ENCODE data around the gene HCFC1. TPM values are rescaled to one million over a fixed set of nuclear protein-coding genes. Genes with fewer than 3 reads are reported as not detected.

The HCFC1 gene
- 25.2 TPM for total RNA-seq

- DNase-seq: peak; percentile 97
Measured at GRCh38 chrX:153971450-153972367, at the start of gene HCFC1. TSS of gene HCFC1 (minus strand) at chrX:153971818. CDS start at chrX:153970840, 978 bp downstream.

GRCh38 chrX:154021131-154021611, 49.6 kb upstream of the HCFC1 start:
- no peak for DNase-seq

DNA sequence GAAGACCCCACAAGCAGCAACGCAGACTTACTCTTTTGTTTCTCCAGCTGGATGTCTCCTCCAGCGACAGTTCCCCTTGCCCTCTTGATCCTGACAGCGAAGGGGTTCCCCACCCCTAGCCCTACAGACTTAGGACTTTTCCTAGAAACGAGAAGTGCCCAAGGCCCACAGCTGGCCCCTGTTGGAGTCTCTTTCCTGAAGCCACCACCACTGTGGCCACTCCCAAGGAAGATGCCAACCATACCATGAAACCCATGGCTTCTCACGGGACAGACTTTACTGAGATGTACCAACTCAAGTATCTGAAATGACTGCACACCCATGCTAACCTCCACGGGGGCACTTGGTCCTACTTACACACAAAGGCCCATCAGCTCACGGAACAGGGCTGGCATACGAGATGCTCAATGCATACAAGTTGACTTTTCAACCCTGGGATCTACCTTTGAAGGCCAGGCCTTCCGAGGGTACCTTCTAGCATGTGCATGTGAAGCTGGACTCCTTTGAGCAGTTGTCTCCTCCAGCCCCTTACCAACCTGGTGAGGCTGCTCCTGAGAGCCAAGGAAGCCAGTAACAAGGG, 49.0 kb upstream of the HCFC1 start:
- no peak for DNase-seq

- peak; percentile 60 for DNase-seq
Measured at GRCh38 chrX:154019633-154020528, 48.3 kb upstream of the HCFC1 start, which contains the start of gene IRAK1. TSS of gene IRAK1 (minus strand) at chrX:154019902. CDS start at chrX:154019812, 90 bp downstream.

- DNase-seq: no peak
Measured at GRCh38 chrX:154019061-154019621, 47.5 kb upstream of the HCFC1 start.

DNA sequence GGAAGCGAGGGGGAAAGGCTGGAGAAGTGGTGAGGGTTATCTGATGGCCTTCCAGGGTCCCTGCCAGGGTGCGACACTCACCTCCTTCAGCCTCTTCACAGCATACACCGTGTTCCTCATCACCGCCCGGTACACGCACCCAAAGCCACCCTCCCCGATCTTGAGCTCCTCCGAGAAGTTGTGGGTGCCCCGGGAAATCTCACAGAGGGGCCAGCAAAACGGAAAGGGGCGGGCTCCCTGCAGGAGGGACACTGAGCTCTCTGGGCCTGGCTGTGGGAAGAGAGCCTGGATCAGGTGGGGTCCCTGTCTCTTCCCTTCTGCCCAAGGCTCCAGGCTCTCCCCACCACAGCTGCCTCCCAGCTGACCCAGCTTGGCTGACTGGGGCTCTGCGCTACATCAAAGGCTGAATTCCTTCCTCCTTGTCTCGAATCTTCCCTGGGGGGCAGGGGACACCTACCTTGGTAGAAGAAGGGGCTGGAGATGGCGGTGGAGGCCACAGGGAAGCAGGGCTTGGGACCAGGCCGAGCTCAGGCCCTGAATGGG, 47.0 kb upstream of the HCFC1 start:
- DNase-seq: no peak

DNA sequence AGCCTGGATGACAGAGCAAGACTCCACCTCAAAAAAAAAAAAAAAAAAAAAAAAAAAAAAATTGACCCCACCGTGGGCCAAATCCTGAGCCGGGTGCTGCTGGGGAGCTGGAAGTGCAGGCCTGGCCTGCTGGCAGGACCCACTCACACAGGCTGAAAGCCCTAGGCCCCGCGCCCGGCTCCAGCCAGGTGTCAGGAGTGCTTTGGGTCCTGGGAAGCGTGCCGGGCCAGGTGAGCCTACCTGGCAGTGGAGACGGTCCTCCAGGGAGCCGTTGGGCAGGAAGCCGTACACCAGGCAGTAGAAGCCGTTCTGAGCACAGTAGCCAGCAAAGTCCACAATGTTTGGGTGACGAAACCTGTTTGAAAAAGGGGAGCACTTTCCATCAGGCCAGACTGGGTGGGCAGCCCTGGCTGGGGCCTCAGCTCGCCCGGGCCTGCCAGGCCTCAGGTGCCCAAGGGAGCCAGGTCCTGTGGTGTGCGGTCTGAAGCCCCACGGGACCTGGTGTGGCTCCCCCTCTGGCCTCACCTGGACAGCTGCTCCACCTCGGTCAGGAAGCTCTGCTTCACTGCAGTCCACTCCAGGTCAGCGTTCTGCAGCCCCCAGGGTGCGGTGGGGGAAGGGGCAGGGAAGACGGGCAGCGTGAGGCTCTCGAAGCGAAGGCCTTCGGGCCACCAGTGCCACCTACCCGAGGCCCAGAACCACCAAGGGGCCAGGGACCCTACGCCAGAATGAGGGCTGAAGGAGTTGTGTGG, 46.3 kb upstream of the HCFC1 start:
- no peak for DNase-seq

GRCh38 chrX:154016366-154017076, 44.9 kb upstream of the HCFC1 start:
- no peak for DNase-seq

DNA sequence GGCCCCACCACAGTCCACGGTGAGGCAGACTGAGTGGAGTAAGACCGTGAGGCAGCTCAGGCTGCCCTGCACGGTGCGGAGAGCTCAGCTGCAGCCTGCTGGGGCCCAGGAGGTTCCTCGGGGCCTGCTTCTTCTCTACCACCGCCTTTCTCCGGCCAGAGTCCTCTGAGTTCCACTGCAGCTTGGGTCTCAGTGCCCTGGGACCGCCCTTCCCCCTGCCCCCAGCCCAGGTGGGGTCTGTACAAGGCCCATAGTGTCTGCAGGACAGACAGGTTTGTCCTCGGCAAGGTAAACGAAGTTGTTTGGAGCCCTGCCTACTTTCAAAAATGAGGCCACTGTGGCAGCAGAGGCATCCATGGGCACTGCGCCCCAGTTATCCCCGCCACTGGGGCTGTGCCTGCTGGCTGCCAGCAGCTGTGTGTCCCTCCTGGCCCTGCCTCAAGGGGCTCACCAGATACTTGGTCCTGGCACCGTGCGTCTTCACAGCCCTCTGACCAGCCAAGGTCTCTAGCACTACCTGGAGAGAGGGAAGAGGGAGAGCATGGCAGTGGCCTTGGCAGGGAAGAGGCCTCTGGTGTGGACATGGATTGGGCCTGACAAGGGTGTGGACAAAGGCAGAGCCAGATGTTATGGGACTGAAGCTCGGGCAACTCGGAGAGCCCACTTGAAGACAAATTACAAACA, 44.1 kb upstream of the HCFC1 start:
- no peak for DNase-seq

- DNase-seq: no peak
Measured at GRCh38 chrX:154014429-154015380, 43.1 kb upstream of the HCFC1 start.

- peak; percentile 70 for DNase-seq
Measured at GRCh38 chrX:154013614-154014360, 42.2 kb upstream of the HCFC1 start.

GRCh38 chrX:154013001-154013421, 41.4 kb upstream of the HCFC1 start:
- DNase-seq: no peak

DNA sequence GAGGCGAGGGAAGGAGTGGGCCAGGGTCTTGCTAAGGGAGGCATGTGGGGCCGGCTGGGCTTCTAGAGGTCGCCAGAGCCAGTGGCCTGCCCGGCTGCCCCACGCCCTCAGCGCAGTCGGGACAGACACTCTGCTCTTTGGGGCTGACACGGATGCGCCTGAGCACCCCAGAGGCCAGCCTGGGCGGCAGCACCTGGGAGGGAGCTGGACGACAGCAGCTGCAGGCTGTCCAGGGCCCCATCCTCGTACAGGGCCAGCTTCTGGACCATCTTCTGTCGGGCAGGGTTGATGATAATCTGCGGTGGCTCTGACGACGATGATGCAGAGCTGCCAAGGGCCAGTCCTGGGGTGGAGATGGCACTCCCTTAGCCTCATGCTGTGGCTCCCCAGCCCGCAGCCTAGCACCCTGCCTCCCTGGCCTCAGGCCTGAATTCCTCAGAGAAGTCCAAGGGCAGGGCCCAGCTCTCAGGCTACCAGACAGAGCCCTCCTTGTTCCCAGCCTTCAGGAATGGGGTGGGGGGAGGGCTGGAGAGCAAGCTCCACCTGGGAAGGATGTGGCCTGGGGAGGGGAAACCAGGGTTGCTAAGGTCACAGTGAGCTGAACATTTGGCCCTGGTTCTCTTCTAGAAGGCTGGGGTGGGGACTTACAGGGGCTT, 40.8 kb upstream of the HCFC1 start:
- DNase-seq: no peak

- no peak for DNase-seq
Measured at GRCh38 chrX:154011376-154012335, 40.0 kb upstream of the HCFC1 start.

DNA sequence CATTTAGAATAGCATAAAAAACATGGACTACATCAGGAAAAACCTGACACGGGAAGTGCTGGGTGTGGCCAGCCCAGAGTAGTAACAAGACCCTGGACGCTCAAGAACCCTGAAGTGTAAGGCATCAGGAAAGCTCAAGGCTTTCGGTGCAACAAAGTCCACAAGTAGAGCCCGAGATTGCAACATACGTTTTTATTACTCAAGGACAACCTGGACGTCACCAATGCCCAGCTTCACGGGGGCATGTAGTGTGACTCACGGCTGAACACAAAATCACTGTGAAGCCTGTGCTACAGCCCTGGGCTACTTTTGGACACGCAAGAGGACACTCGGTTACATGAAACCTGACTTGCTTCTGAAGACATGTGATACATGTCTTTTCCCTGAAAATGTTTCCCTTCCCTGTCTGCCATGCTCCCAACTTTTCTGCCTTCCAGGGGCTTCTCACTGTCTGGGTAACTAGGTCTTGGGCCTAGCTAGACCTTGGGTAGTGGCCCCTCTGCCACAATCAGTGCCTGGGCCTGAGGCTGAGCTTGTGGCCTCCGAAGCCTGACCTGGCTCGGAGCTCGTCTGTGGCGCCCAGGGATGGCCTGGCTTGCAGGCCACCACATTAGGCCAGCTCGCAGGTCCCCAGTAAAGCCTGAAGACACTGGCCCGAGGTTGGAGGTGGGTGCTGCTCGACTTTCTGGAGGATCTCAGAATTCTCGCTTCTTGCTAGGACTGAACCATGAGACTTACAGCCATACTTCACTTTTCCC, 38.9 kb upstream of the HCFC1 start:
- no peak for DNase-seq

Data from tongue (tissue), 2 donors.